Measurements from ENCODE around the gene SLC22A12.

Gene SLC22A12

DNA sequence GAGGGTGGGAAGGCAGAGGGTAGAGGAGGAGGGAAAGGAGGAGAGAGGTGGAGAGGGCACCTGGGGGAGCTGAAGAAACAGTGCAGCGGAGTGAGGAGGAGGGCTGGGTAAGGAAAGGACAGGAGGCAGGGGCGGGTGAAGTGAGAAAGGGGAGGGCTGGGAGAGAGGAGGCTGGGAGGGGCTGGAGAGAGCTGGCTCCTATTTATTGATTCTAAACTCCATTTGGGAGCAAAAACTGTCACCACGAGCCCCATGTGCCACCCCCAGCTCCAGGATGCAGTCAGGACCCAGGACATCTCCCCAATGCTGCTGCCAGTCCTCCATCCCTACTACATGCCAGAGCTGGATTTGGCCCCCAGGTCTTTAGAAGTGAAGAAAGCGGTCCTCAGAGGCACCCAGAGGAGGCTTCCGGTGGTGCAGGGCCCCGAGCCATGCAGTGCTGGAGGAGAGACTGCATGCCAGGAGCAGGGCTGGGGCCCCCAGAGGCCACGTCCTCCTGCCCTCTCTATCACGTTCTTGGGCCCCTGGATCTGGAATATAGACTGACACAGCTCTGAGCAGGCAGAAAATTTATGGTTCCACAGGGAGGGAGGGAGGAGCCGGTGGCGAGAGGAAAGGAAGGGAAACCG lies 53.7 kb downstream of the SLC22A12 start:
- peak overlapping the region; percentile 38 for H3K9ac ChIP-seq (ENCODE audit: low read depth, low read length, poor library complexity)
- H3K4me2 ChIP-seq (ENCODE audit: insufficient read depth, low read length, poor library complexity, severe bottlenecking) = peak overlapping the region; percentile 68
- peaks cover 2 to 3% of the 10 kb centered on the region in 2 donors for H3K9me3 ChIP-seq (replicated peaks in 1 of 2; ENCODE audit: control insufficient read depth in 2 of 2, insufficient read depth in 1 of 2, low read depth in 1 of 2, low read length in 2 of 2)
- peak overlapping the region; percentile 78 for H3K18ac ChIP-seq (ENCODE audit: low read length)
- H3K79me1 ChIP-seq (ENCODE audit: low read depth, low read length) = peaks cover 7% of the 10 kb centered on the region
- no peaks in the 10 kb centered on the region for H3K36me3 ChIP-seq (replicated peaks in 1 of 2; ENCODE audit: control insufficient read depth in 2 of 2, insufficient read depth in 2 of 2, low read length in 2 of 2)
- no peak overlapping the region for H3K14ac ChIP-seq (ENCODE audit: low read length)
- H3K4me1 ChIP-seq (ENCODE audit: control insufficient read depth in 2 of 2, insufficient read depth in 1 of 2, low read depth in 1 of 2, low read length in 2 of 2) = peaks cover 13 to 26% of the 10 kb centered on the region in 2 donors
- H4K91ac ChIP-seq (ENCODE audit: low read depth, low read length, poor library complexity) = peak overlapping the region; percentile 5
- H2AK5ac ChIP-seq (ENCODE audit: low read depth, low read length) = peak overlapping the region; percentile 90
- no peak for DNase-seq (ENCODE audit: low spot score)
- no peak overlapping the region for H4K8ac ChIP-seq (ENCODE audit: low read depth, low read length)
- peaks cover 8 to 54% (median 31%) of the 10 kb centered on the region in 3 experiments for H3K27me3 ChIP-seq (ENCODE audit: control insufficient read depth in 3 of 3, insufficient read depth in 3 of 3, low read depth in 1 of 3, low read length in 3 of 3)
- no peak overlapping the region for H2AFZ ChIP-seq (ENCODE audit: low read length)
- H3K27ac ChIP-seq (replicated peaks; ENCODE audit: low read length) = no peak overlapping the region
- no peak overlapping the region for H2BK12ac ChIP-seq (ENCODE audit: low read length)
- no peak overlapping the region for H2BK5ac ChIP-seq (ENCODE audit: low read length)
- peak overlapping the region in 1 of 2 donors; percentile 64 for H3K4me3 ChIP-seq (ENCODE audit: low read length in 2 of 2)
- H2BK120ac ChIP-seq (ENCODE audit: low read depth, low read length) = peak overlapping the region; percentile 2
- no CpG with 5 or more reads among the region's 11 CpGs for WGBS, 2 donors (ENCODE audit: extremely low coverage in 2 of 2, insufficient read length in 2 of 2, insufficient replicate concordance in 1 of 2)
- peak overlapping the region; percentile 17 for H3K23ac ChIP-seq (ENCODE audit: low read depth, low read length, poor library complexity)
- H3K4ac ChIP-seq (ENCODE audit: low read length) = no peak overlapping the region
- peak overlapping the region; percentile 78 for H2BK15ac ChIP-seq (ENCODE audit: low read length)

- no peak overlapping the region for H2AFZ ChIP-seq (ENCODE audit: low read length)
- no peak overlapping the region for H3K23ac ChIP-seq (ENCODE audit: low read depth, low read length, poor library complexity)
- H4K91ac ChIP-seq (ENCODE audit: low read depth, low read length, poor library complexity) = no peak overlapping the region
- no peak overlapping the region for H2BK5ac ChIP-seq (ENCODE audit: low read length)
- H3K36me3 ChIP-seq (replicated peaks in 1 of 2; ENCODE audit: control insufficient read depth in 2 of 2, insufficient read depth in 2 of 2, low read length in 2 of 2) = no peaks in the 10 kb centered on the region
- H2BK120ac ChIP-seq (ENCODE audit: low read depth, low read length) = no peak overlapping the region
- no peak overlapping the region for H3K4me2 ChIP-seq (ENCODE audit: insufficient read depth, low read length, poor library complexity, severe bottlenecking)
- H4K8ac ChIP-seq (ENCODE audit: low read depth, low read length) = no peak overlapping the region
- WGBS, 2 donors (ENCODE audit: extremely low coverage in 2 of 2, insufficient read length in 2 of 2, insufficient replicate concordance in 1 of 2) = no CpG with 5 or more reads among the region's 9 CpGs
- H3K4ac ChIP-seq (ENCODE audit: low read length) = no peak overlapping the region
- DNase-seq (ENCODE audit: low spot score) = no peak
- H3K27me3 ChIP-seq (ENCODE audit: control insufficient read depth in 3 of 3, insufficient read depth in 3 of 3, low read depth in 1 of 3, low read length in 3 of 3) = peaks cover 4 to 32% (median 11%) of the 10 kb centered on the region in 3 experiments
- H2BK12ac ChIP-seq (ENCODE audit: low read length) = no peak overlapping the region
- H3K14ac ChIP-seq (ENCODE audit: low read length) = no peak overlapping the region
- no peak overlapping the region for H2BK15ac ChIP-seq (ENCODE audit: low read length)
- no peak overlapping the region for H2AK5ac ChIP-seq (ENCODE audit: low read depth, low read length)
- peaks cover 13 to 16% of the 10 kb centered on the region in 2 donors for H3K4me1 ChIP-seq (ENCODE audit: control insufficient read depth in 2 of 2, insufficient read depth in 1 of 2, low read depth in 1 of 2, low read length in 2 of 2)
- H3K18ac ChIP-seq (ENCODE audit: low read length) = no peak overlapping the region
- H3K9ac ChIP-seq (ENCODE audit: low read depth, low read length, poor library complexity) = no peak overlapping the region
- no peak overlapping the region for H3K27ac ChIP-seq (replicated peaks; ENCODE audit: low read length)
- no peak overlapping the region for H3K4me3 ChIP-seq (ENCODE audit: low read length in 2 of 2)
- no peaks in the 10 kb centered on the region for H3K9me3 ChIP-seq (replicated peaks in 1 of 2; ENCODE audit: control insufficient read depth in 2 of 2, insufficient read depth in 1 of 2, low read depth in 1 of 2, low read length in 2 of 2)
- peaks cover 3% of the 10 kb centered on the region for H3K79me1 ChIP-seq (ENCODE audit: low read depth, low read length)
Measured at GRCh38 chr11:64647019-64647779, 56.2 kb downstream of the SLC22A12 start.

GRCh38 chr11:64648551-64648950 lies 57.5 kb downstream of the SLC22A12 start:
- DNase-seq (ENCODE audit: low spot score) = no peak
- Histone ChIP-seq H3K14ac (ENCODE audit: low read length) (peak overlapping the region; percentile 3), H3K27ac (replicated peaks; ENCODE audit: low read length) (no peak overlapping the region), H2BK15ac (ENCODE audit: low read length) (peak overlapping the region; percentile 70), H3K9me3 (replicated peaks in 1 of 2; ENCODE audit: control insufficient read depth in 2 of 2, insufficient read depth in 1 of 2, low read depth in 1 of 2, low read length in 2 of 2) (no peaks in the 10 kb centered on the region), H3K9ac (ENCODE audit: low read depth, low read length, poor library complexity) (no peak overlapping the region), H3K79me1 (ENCODE audit: low read depth, low read length) (no peaks in the 10 kb centered on the region), H2AK5ac (ENCODE audit: low read depth, low read length) (peak overlapping the region; percentile 84), H4K8ac (ENCODE audit: low read depth, low read length) (no peak overlapping the region), H2BK5ac (ENCODE audit: low read length) (no peak overlapping the region), H2BK12ac (ENCODE audit: low read length) (no peak overlapping the region), H3K4ac (ENCODE audit: low read length) (no peak overlapping the region), H2BK120ac (ENCODE audit: low read depth, low read length) (no peak overlapping the region), H2AFZ (ENCODE audit: low read length) (no peak overlapping the region), H3K4me3 (ENCODE audit: low read length in 2 of 2) (no peak overlapping the region), H3K4me2 (ENCODE audit: insufficient read depth, low read length, poor library complexity, severe bottlenecking) (no peak overlapping the region), H3K27me3 (ENCODE audit: control insufficient read depth in 3 of 3, insufficient read depth in 3 of 3, low read depth in 1 of 3, low read length in 3 of 3) (peaks cover 0 to 25% (median 2%) of the 10 kb centered on the region in 3 experiments), H3K18ac (ENCODE audit: low read length) (peak overlapping the region; percentile 5), H3K4me1 (ENCODE audit: control insufficient read depth in 2 of 2, insufficient read depth in 1 of 2, low read depth in 1 of 2, low read length in 2 of 2) (peaks cover 13 to 19% of the 10 kb centered on the region in 2 donors), H4K91ac (ENCODE audit: low read depth, low read length, poor library complexity) (no peak overlapping the region), H3K23ac (ENCODE audit: low read depth, low read length, poor library complexity) (peak overlapping the region; percentile 13), H3K36me3 (replicated peaks in 1 of 2; ENCODE audit: control insufficient read depth in 2 of 2, insufficient read depth in 2 of 2, low read length in 2 of 2) (no peaks in the 10 kb centered on the region)
- WGBS, 2 donors (ENCODE audit: extremely low coverage in 2 of 2, insufficient read length in 2 of 2, insufficient replicate concordance in 1 of 2) = no CpG with 5 or more reads among the region's 9 CpGs

DNA sequence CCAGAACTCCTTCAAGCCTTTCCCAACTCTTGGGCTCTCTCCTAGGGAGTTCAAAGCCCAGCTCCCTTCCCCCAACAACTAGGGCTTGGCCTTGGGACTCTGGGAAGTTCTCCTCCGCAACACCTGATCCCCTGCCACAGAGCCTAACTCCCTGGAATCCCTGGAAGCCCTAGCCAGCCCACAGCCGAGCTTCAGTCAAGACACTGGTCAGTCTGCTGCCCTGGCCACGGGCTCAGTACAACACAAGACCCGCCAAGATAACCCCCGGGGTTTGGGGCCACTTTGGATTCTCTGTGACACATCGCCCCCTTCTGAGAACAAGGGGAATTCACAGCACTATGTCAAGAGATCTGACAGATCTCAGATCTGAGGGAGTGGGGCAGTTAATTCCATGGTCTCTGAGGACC lies 58.3 kb downstream of the SLC22A12 start:
- Histone ChIP-seq H3K4ac (ENCODE audit: low read length) (no peak overlapping the region), H3K27ac (replicated peaks; ENCODE audit: low read length) (no peak overlapping the region)
- no peak for DNase-seq (ENCODE audit: low spot score)

More for the DNA sequence above, 58.3 kb downstream of the SLC22A12 start:
- Histone ChIP-seq H3K18ac (ENCODE audit: low read length) (peak overlapping the region; percentile 82), H3K4me3 (ENCODE audit: low read length in 2 of 2) (no peak overlapping the region), H3K23ac (ENCODE audit: low read depth, low read length, poor library complexity) (no peak overlapping the region), H4K91ac (ENCODE audit: low read depth, low read length, poor library complexity) (no peak overlapping the region), H2BK5ac (ENCODE audit: low read length) (peak overlapping the region; percentile 68), H3K9ac (ENCODE audit: low read depth, low read length, poor library complexity) (no peak overlapping the region), H4K8ac (ENCODE audit: low read depth, low read length) (no peak overlapping the region), H3K9me3 (replicated peaks in 1 of 2; ENCODE audit: control insufficient read depth in 2 of 2, insufficient read depth in 1 of 2, low read depth in 1 of 2, low read length in 2 of 2) (no peaks in the 10 kb centered on the region), H2BK12ac (ENCODE audit: low read length) (no peak overlapping the region), H3K4me2 (ENCODE audit: insufficient read depth, low read length, poor library complexity, severe bottlenecking) (no peak overlapping the region), H3K79me1 (ENCODE audit: low read depth, low read length) (no peaks in the 10 kb centered on the region), H2AFZ (ENCODE audit: low read length) (no peak overlapping the region), H2BK120ac (ENCODE audit: low read depth, low read length) (no peak overlapping the region), H3K36me3 (replicated peaks in 1 of 2; ENCODE audit: control insufficient read depth in 2 of 2, insufficient read depth in 2 of 2, low read length in 2 of 2) (no peaks in the 10 kb centered on the region), H3K4me1 (ENCODE audit: control insufficient read depth in 2 of 2, insufficient read depth in 1 of 2, low read depth in 1 of 2, low read length in 2 of 2) (peaks cover 7 to 13% of the 10 kb centered on the region in 2 donors), H2AK5ac (ENCODE audit: low read depth, low read length) (peak overlapping the region; percentile 84), H3K14ac (ENCODE audit: low read length) (no peak overlapping the region), H3K27me3 (ENCODE audit: control insufficient read depth in 3 of 3, insufficient read depth in 3 of 3, low read depth in 1 of 3, low read length in 3 of 3) (peaks cover 0 to 19% (median 0%) of the 10 kb centered on the region in 3 experiments), H2BK15ac (ENCODE audit: low read length) (peak overlapping the region; percentile 70)
- no CpG with 5 or more reads among the region's 6 CpGs for WGBS, 2 donors (ENCODE audit: extremely low coverage in 2 of 2, insufficient read length in 2 of 2, insufficient replicate concordance in 1 of 2)
